Measurements from ENCODE around the gene TCEA2. TPM values are rescaled to one million over a fixed set of nuclear protein-coding genes. Genes with fewer than 3 reads are reported as not detected.
A peak's percentile ranks its signal among the peaks of the same experiment; 100 is the strongest.

TCEA2 gene
- total and polyA plus RNA-seq, 2 of the 13 experiments (the other 11 are each of a cell fraction or from before 2014, with no cell fraction given) = 28.1 to 33.7 TPM

DNA sequence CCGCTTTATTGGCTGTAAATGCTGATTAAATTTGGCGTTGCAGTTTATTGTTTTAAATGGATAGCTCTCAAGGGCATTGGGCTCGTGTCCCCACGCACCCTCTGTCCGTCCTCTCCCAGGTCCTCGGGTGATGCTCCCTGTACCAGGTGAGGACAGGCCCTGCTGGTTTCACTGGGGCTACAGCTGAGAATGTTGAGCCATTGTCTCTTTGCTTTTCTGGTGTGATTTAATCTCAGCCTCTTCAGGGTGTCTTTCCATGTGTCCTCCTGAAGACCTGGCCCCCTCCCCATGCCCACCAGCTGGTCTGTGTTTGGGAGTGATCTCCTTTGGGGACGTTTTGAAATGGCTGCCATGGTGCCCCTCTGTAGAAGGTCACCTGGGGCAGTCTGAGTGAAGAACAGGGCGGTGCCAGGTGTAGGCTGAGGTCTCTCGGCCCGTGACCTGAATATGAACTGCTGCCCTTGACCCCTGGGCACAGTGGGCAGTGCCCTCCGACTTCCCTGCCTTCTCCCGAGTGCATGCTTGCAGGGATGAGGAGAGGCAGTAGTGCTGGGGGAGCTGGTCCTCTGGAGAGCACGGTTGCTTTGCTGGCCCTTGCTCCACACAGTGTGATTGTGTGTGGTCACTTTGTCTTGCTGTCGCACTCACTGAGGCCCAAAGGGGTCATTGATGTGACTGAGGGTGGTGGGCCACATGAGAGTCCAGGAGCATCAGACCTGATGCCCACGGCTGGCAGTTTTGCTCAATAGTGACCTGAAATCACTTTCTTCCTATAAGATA is 39.4 kb upstream of the TCEA2 start (continued):
- TF ChIP-seq MAZ (IDR thresholded peaks at IDR 0.05; ENCODE audit: borderline replicate concordance, low read depth, low read length) (no peak), MAZ (CRISPR knock-in tag; IDR thresholded peaks at IDR 0.05; ENCODE audit: low read depth) (no peak), NFIB (CRISPR knock-in tag; IDR thresholded peaks at IDR 0.05; ENCODE audit: borderline replicate concordance) (no peak), HCFC1 (IDR thresholded peaks at IDR 0.05; ENCODE audit: low read depth, low read length) (no peak), THAP9 (CRISPR knock-in tag; IDR thresholded peaks at IDR 0.05; ENCODE audit: borderline replicate concordance) (no peak), ZNF746 (CRISPR knock-in tag; IDR thresholded peaks at IDR 0.05) (no peak), NR3C1 (CRISPR knock-in tag; IDR thresholded peaks at IDR 0.05) (no peak), KAT8 (CRISPR knock-in tag; IDR thresholded peaks at IDR 0.05) (no peak), ZNF367 (CRISPR knock-in tag; IDR thresholded peaks at IDR 0.05; ENCODE audit: borderline replicate concordance) (no peak), ZBTB7A (CRISPR knock-in tag; IDR thresholded peaks at IDR 0.05) (no peak; the same call in 1 of the 2 replicates), ZNF850 (CRISPR knock-in tag; conservative IDR thresholded peaks at IDR 0.05) (no peak), ZSCAN25 (CRISPR knock-in tag; IDR thresholded peaks at IDR 0.05) (peak; percentile 75; the same call in 1 of the 2 replicates), RCOR2 (CRISPR knock-in tag; IDR thresholded peaks at IDR 0.05) (no peak), FOXO1 (CRISPR knock-in tag; IDR thresholded peaks at IDR 0.05) (0 out of 2 replicates have a peak, but pooled peaks have one; percentile 11), PHF5A (CRISPR knock-in tag; IDR thresholded peaks at IDR 0.05; ENCODE audit: low read depth, unreplicated experiment) (no peak), ATF1 (CRISPR knock-in tag; IDR thresholded peaks at IDR 0.05) (no peak)
- TF ChIP-seq, protein P1, sequence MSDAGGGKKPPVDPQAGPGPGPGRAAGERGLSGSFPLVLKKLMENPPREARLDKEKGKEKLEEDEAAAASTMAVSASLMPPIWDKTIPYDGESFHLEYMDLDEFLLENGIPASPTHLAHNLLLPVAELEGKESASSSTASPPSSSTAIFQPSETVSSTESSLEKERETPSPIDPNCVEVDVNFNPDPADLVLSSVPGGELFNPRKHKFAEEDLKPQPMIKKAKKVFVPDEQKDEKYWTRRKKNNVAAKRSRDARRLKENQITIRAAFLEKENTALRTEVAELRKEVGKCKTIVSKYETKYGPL (CRISPR knock-in tag; IDR thresholded peaks at IDR 0.05) = no peak
- TF ChIP-seq, protein P2, sequence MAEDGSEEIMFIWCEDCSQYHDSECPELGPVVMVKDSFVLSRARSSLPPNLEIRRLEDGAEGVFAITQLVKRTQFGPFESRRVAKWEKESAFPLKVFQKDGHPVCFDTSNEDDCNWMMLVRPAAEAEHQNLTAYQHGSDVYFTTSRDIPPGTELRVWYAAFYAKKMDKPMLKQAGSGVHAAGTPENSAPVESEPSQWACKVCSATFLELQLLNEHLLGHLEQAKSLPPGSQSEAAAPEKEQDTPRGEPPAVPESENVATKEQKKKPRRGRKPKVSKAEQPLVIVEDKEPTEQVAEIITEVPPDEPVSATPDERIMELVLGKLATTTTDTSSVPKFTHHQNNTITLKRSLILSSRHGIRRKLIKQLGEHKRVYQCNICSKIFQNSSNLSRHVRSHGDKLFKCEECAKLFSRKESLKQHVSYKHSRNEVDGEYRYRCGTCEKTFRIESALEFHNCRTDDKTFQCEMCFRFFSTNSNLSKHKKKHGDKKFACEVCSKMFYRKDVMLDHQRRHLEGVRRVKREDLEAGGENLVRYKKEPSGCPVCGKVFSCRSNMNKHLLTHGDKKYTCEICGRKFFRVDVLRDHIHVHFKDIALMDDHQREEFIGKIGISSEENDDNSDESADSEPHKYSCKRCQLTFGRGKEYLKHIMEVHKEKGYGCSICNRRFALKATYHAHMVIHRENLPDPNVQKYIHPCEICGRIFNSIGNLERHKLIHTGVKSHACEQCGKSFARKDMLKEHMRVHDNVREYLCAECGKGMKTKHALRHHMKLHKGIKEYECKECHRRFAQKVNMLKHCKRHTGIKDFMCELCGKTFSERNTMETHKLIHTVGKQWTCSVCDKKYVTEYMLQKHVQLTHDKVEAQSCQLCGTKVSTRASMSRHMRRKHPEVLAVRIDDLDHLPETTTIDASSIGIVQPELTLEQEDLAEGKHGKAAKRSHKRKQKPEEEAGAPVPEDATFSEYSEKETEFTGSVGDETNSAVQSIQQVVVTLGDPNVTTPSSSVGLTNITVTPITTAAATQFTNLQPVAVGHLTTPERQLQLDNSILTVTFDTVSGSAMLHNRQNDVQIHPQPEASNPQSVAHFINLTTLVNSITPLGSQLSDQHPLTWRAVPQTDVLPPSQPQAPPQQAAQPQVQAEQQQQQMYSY (CRISPR knock-in tag; IDR thresholded peaks at IDR 0.05) = no peak
- TF ChIP-seq, protein P3, sequence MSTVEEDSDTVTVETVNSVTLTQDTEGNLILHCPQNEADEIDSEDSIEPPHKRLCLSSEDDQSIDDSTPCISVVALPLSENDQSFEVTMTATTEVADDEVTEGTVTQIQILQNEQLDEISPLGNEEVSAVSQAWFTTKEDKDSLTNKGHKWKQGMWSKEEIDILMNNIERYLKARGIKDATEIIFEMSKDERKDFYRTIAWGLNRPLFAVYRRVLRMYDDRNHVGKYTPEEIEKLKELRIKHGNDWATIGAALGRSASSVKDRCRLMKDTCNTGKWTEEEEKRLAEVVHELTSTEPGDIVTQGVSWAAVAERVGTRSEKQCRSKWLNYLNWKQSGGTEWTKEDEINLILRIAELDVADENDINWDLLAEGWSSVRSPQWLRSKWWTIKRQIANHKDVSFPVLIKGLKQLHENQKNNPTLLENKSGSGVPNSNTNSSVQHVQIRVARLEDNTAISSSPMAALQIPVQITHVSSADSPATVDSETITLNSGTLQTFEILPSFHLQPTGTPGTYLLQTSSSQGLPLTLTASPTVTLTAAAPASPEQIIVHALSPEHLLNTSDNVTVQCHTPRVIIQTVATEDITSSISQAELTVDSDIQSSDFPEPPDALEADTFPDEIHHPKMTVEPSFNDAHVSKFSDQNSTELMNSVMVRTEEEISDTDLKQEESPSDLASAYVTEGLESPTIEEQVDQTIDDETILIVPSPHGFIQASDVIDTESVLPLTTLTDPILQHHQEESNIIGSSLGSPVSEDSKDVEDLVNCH (CRISPR knock-in tag; IDR thresholded peaks at IDR 0.05) = no peak
